Measurements from ENCODE around the gene BIK. TPM values are rescaled to one million over a fixed set of nuclear protein-coding genes. Genes with fewer than 3 reads are reported as not detected.

Gene BIK, protein sequence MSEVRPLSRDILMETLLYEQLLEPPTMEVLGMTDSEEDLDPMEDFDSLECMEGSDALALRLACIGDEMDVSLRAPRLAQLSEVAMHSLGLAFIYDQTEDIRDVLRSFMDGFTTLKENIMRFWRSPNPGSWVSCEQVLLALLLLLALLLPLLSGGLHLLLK
- total RNA-seq = not detected in 2 replicates

DNA sequence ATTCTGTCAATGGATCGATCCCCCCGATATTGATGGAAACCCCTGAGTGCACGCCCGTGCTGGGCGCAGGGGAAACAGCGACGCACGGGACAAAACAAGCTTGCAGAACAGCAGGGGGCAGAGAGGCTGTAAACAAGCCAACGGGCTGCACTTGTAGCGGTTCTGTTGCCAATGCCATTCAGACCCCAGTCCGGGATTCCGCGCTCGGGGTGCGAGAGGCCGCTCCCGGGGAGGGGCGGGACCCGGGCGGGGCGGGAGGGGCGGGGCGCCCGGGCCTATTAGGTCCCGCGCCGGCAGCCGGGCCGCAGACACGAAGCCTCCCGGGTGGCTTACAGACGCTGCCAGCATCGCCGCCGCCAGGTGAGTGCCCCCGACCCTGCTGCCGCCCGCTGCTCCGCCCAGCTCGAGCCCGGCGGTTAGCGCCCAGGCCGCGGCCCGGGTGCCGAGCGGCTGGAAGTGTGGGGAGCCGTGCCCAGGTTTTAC lies at the start of gene BIK:
Gene BIK, plus strand, starts transcription at position 307 of the 483 bp plus-strand sequence. CDS start 13,273 bp downstream, outside the sequence.

DNA sequence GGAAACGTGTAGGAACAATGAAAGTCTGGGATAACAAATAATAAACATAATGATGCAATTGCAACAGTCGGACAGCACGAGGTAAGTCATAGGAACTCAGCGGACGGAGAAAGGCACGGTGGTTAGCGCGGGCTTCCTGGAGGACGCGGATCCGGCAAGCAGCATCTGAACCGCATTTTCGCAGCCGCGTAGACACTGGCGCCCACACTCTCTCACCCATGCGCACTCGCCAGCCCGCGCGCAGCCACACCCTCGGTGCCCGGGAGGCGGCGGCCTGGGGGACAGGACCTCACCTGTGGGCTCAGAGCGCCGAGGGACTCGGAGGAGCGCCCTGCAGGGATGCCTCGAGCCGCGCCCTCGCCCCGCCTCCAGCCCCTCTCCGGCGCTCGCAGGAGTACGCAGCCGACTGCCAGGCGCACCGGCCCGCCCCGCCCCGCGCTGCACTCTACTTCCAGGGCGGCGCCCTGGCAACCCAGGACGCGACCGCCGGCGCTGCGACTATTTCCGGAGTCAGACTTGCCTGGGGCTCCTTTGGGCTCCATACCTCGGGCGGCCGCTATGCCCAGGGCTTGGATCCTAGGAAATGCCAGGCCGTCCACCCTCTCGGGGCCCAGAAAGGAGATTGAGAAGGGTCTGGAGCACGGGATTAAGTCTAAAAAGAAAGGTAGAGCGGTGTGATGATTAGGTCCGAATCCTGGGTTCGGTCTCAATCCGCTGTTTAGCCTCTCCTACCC lies 21.4 kb upstream of the BIK start, which contains the start of gene TTLL1:
Gene TTLL1, minus strand, starts transcription at position 408 of the 734 bp plus-strand sequence. CDS start 13,805 bp downstream, outside the sequence.

DNA sequence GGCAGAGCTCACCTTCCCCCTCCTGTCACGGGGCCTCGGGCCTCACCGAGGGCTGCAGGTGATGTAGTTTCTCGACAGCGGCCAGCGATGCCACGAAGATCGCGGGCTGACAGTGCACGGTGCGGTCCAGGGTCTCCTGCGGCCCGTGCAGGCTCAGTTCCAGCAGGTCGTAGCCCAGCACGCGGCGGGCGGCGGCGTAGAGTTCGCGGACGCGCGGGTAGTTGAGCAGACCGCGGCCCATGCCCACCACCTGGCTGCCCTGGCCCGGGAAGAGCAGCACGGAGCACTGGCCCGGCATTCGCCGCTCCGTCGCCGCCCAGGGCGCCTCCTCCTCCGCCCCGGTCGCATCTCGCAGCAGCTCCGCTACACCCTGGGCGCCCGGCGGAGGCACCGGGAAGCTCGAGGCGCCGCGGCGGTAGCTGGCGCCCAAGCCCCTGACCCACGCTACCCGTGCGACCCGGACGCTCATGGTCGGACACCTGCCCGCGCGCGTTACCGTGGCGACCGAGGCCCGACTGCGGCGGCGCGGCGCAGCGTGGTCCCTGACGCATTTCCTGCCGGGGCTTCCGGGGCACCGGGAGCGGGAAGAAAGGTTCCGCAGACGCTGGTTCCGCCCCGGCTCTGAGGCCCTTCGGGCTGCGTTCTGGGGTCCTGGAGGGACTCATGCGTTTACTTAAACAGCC lies 32.5 kb downstream of the BIK start, which contains the start of gene MCAT:
Gene MCAT, minus strand, starts transcription at position 519 of the 683 bp plus-strand sequence. Its CDS starts 50 bp downstream, at position 469.

DNA sequence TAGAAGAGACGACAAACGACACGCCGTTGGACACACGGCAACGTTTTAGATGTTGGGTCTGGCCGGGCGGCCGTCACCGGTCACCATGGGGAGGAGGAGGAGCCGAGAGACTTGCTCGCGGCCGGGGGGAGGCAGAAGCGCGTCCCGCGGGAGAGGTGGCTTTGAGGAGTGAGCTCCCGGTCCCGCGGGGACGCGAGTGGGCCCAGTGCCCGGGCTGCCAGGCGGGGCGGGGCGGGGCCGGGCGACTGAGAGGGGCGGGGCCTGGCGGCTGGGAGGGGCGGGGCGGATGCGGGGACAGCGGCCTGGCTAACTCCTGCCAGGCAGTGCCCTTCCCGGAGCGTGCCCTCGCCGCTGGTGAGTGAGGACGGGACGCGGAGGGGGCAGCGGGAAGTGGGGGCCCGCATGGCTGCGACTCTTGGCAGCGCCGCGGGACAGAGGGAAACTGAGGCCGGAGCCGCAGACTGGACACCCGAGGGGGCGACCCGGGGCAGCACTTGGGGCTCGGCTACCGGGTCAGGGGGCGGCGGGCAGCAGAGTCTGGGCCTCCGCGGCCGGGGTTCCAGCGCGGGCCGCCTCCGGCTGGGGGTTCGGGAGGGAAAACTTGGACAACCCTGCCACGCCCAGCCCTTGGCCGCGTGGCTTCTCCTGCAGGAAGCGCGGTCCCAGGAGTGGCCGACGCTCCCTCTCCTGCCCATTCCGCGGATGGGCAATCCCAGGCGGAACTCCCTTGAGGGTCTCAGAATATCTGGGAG lies 40.9 kb downstream of the BIK start, which contains the start of gene TSPO:
Gene TSPO, plus strand, starts transcription at position 309 of the 752 bp plus-strand sequence. CDS start 7,680 bp downstream, outside the sequence.

Other genes with a start within 250 kb of the BIK start
- 27.3 and 33.8 TPM in 2 replicates for gene PACSIN2, start 95.6 kb upstream of the BIK start, total RNA-seq
- gene TTLL1, start 21.4 kb upstream of the BIK start, total RNA-seq = 17.0 and 17.5 TPM in 2 replicates
- gene MCAT, start 32.6 kb downstream of the BIK start, total RNA-seq = 12.7 and 12.8 TPM in 2 replicates
- gene TSPO, start 40.8 kb downstream of the BIK start, total RNA-seq = 234 and 238 TPM in 2 replicates
- 16.5 and 20.3 TPM in 2 replicates for gene TTLL12, start 76.4 kb downstream of the BIK start, total RNA-seq
- 5.0 and 7.4 TPM in 2 replicates for gene SCUBE1, start 232.6 kb downstream of the BIK start, total RNA-seq

Measured in articular chondrocyte of knee joint (primary cell).